ENCODE results near the gene TMC3. TPM values are rescaled to one million over a fixed set of nuclear protein-coding genes. Genes with fewer than 3 reads are reported as not detected.

TMC3 gene
- polyA plus RNA-seq, 1 donor: 0.08 TPM

- DNase-seq: no peak
Observed at GRCh38 chr15:81321667-81322066, 52.3 kb downstream of the TMC3 start.

- no peak for DNase-seq
Observed at GRCh38 chr15:81317642-81318017, 56.4 kb downstream of the TMC3 start.

GRCh38 chr15:81316267-81316666 is 57.7 kb downstream of the TMC3 start:
- no peak for DNase-seq

GRCh38 chr15:81315452-81316175 is 58.4 kb downstream of the TMC3 start:
- no peak for DNase-seq

- no peak for DNase-seq
Observed at GRCh38 chr15:81314378-81314777, 59.6 kb downstream of the TMC3 start.

GRCh38 chr15:81313686-81314085 is 60.3 kb downstream of the TMC3 start:
- DNase-seq: no peak

GRCh38 chr15:81312790-81313543 is 61.0 kb downstream of the TMC3 start:
- DNase-seq: no peak

- DNase-seq: no peak
Observed at GRCh38 chr15:81311752-81312464, 62.1 kb downstream of the TMC3 start.

- no peak for DNase-seq
Observed at GRCh38 chr15:81310480-81310879, 63.5 kb downstream of the TMC3 start.

- no peak for DNase-seq
Observed at GRCh38 chr15:81309647-81310450, 64.2 kb downstream of the TMC3 start.

- DNase-seq: no peak
Observed at GRCh38 chr15:81308260-81308659, 65.8 kb downstream of the TMC3 start.

- DNase-seq: no peak
Observed at GRCh38 chr15:81304226-81304625, 69.8 kb downstream of the TMC3 start.

GRCh38 chr15:81303244-81304225 is 70.5 kb downstream of the TMC3 start:
- no peak for DNase-seq

- no peak for DNase-seq
Observed at GRCh38 chr15:81302701-81303109, 71.3 kb downstream of the TMC3 start.

GRCh38 chr15:81301815-81302399 is 72.1 kb downstream of the TMC3 start:
- no peak for DNase-seq

- DNase-seq: no peak
Observed at GRCh38 chr15:81301385-81301784, 72.6 kb downstream of the TMC3 start.

GRCh38 chr15:81299630-81300273 is 74.3 kb downstream of the TMC3 start:
- no peak for DNase-seq

GRCh38 chr15:81299156-81299555 is 74.9 kb downstream of the TMC3 start:
- no peak for DNase-seq

GRCh38 chr15:81298611-81299010 is 75.4 kb downstream of the TMC3 start:
- no peak for DNase-seq
